Large intestine (tissue), 3 donors: ENCODE results near the gene MTAP. TPM values are rescaled to one million over a fixed set of nuclear protein-coding genes. Genes with fewer than 3 reads are reported as not detected.

Source experiments
- DNase-seq, 2 donors: peaks; one replicate each; pipeline versions ENCODE4 v3.0.0 to v3.0.0-alpha.2; 2013
- H3K27ac ChIP-seq: one replicate; pipeline ENCODE4 v1.5.1; 2013; ENCODE audit warnings: low read length
- H3K27me3 ChIP-seq: 2 replicates; pipeline ENCODE4 v1.6.1; 2013; ENCODE audit warnings: low read length; ENCODE audit not compliant: control insufficient read depth, insufficient read depth
- H3K36me3 ChIP-seq: 2 replicates; pipeline ENCODE4 v1.6.1; 2013; ENCODE audit warnings: low read length; ENCODE audit not compliant: control insufficient read depth, insufficient read depth
- H3K4me1 ChIP-seq: one replicate; pipeline ENCODE4 v1.6.1; 2013; ENCODE audit warnings: low read length; ENCODE audit not compliant: control insufficient read depth, insufficient read depth
- H3K4me3 ChIP-seq: one replicate; pipeline ENCODE4 v1.5.1; 2013; ENCODE audit warnings: low read length
- H3K9me3 ChIP-seq: one replicate; pipeline ENCODE4 v1.6.1; 2013; ENCODE audit warnings: mild to moderate bottlenecking, low read depth, low read length, moderate library complexity; ENCODE audit not compliant: control insufficient read depth
- WGBS: methylation state at CpG from one replicate; pipeline ENCODE4 v1.1.5; 2013; ENCODE audit warnings: low lambda C conversion rate; ENCODE audit not compliant: insufficient coverage; 5-methylcytosine and 5-hydroxymethylcytosine counted together
- polyA plus RNA-seq: library from polyadenylated mRNA; unstranded; fragments of 120-200 nt; gene quantifications from one replicate; pipeline ENCODE4 v1.2.1, GENCODE V29; 2013

The MTAP gene
- polyA plus RNA-seq, 1 donor = 25.1 TPM

- peaks cover 11% of the 10 kb centered on the region for H3K9me3 ChIP-seq
- DNase-seq = no peak
- H3K27me3 ChIP-seq = no peaks in the 10 kb centered on the region
- H3K4me3 ChIP-seq = no peak overlapping the region
- H3K36me3 ChIP-seq = no peaks in the 10 kb centered on the region
- 100% methylated on average over 1 of the region's 1 CpG for WGBS
- no peaks in the 10 kb centered on the region for H3K4me1 ChIP-seq
- H3K27ac ChIP-seq = no peak overlapping the region
These were observed 99.1 kb downstream of the MTAP start for GRCh38 chr9:21901546-21901945.

DNA sequence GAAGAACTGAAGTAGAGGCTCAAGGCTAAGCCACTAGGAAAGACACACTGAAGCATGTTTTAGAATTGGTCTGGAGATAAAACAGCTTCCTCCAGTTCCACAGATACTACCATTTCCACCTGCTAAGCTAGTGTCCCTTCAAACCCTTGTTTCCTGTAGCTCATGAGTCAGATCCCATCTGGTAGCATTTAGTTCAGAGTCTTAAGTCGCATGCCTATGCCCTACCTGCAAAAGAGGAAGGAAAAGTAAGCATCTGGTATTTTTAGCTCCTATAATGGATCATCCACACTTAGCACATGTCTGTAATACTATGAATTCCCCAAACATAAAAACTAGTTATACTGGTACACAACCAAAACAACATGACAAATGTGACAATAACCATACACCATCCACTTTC, 99.7 kb downstream of the MTAP start:
- H3K9me3 ChIP-seq = peaks cover 11% of the 10 kb centered on the region

GRCh38 chr9:21903380-21903965, 101.0 kb downstream of the MTAP start:
- no CpG with 5 or more reads among the region's 7 CpGs for WGBS
- no peak for DNase-seq
- peaks cover 11% of the 10 kb centered on the region for H3K9me3 ChIP-seq
- H3K4me3 ChIP-seq = no peak overlapping the region
- H3K27me3 ChIP-seq = no peaks in the 10 kb centered on the region
- H3K27ac ChIP-seq = no peak overlapping the region
- H3K4me1 ChIP-seq = no peaks in the 10 kb centered on the region
- no peaks in the 10 kb centered on the region for H3K36me3 ChIP-seq

More for the DNA sequence above, 99.7 kb downstream of the MTAP start:
- no peaks in the 10 kb centered on the region for H3K4me1 ChIP-seq
- H3K27ac ChIP-seq = no peak overlapping the region
- no peak overlapping the region for H3K4me3 ChIP-seq
- no CpG with 5 or more reads among the region's 1 CpG for WGBS
- no peaks in the 10 kb centered on the region for H3K27me3 ChIP-seq
- DNase-seq = no peak
- no peaks in the 10 kb centered on the region for H3K36me3 ChIP-seq

GRCh38 chr9:21904371-21904770, 101.9 kb downstream of the MTAP start:
- H3K4me1 ChIP-seq = no peaks in the 10 kb centered on the region
- no peak overlapping the region for H3K4me3 ChIP-seq
- H3K27me3 ChIP-seq = no peaks in the 10 kb centered on the region
- no peaks in the 10 kb centered on the region for H3K36me3 ChIP-seq
- no peak overlapping the region for H3K27ac ChIP-seq
- WGBS = no CpG with 5 or more reads among the region's 4 CpGs
- DNase-seq = no peak
- peaks cover 9% of the 10 kb centered on the region for H3K9me3 ChIP-seq

GRCh38 chr9:21904776-21905175, 102.3 kb downstream of the MTAP start:
- no peak for DNase-seq
- WGBS = no CpG with 5 or more reads among the region's 3 CpGs
- Histone ChIP-seq H3K36me3 (no peaks in the 10 kb centered on the region), H3K4me1 (no peaks in the 10 kb centered on the region), H3K9me3 (peaks cover 7% of the 10 kb centered on the region), H3K27me3 (no peaks in the 10 kb centered on the region), H3K4me3 (no peak overlapping the region), H3K27ac (no peak overlapping the region)

DNA sequence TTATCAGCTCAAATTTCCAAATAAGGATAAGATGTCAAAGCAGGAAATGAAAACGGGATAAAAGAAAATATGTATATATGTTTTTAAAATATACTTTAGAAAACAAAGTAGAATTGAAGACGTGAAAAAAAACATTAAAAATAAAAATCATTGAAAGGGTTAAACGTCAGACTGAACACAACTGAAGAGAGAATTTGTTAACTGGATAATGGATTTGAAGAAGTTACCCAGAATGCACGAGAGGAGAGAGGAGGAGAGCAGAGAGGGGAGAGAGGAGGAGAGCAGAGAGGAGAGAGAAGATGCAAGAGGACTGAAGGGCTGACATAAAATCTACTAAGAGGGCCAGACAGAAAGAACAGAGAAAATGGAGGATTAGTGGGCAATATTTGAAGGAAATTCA, 103.8 kb downstream of the MTAP start:
- WGBS = 100% methylated on average over 3 of the region's 4 CpGs

GRCh38 chr9:21906881-21907280, 104.4 kb downstream of the MTAP start:
- Histone ChIP-seq H3K27ac (no peak overlapping the region), H3K4me3 (no peak overlapping the region), H3K9me3 (peaks cover 7% of the 10 kb centered on the region), H3K36me3 (no peaks in the 10 kb centered on the region), H3K4me1 (no peaks in the 10 kb centered on the region), H3K27me3 (no peaks in the 10 kb centered on the region)
- no peak for DNase-seq
- WGBS = no CpG with 5 or more reads among the region's 3 CpGs

More for the DNA sequence above, 103.8 kb downstream of the MTAP start:
- H3K9me3 ChIP-seq = peaks cover 7% of the 10 kb centered on the region
- H3K4me1 ChIP-seq = no peaks in the 10 kb centered on the region
- no peaks in the 10 kb centered on the region for H3K27me3 ChIP-seq
- DNase-seq = no peak
- no peaks in the 10 kb centered on the region for H3K36me3 ChIP-seq
- H3K4me3 ChIP-seq = no peak overlapping the region
- H3K27ac ChIP-seq = no peak overlapping the region

- DNase-seq = peak; percentile 56 to 81
- H3K4me3 ChIP-seq = no peak overlapping the region
- 13% methylated on average over 4 of the region's 4 CpGs for WGBS
- H3K36me3 ChIP-seq = no peaks in the 10 kb centered on the region
- H3K27ac ChIP-seq = peak overlapping the region; percentile 16
- H3K4me1 ChIP-seq = no peaks in the 10 kb centered on the region
- H3K9me3 ChIP-seq = peaks cover 8% of the 10 kb centered on the region
- no peaks in the 10 kb centered on the region for H3K27me3 ChIP-seq
These were observed 117.2 kb downstream of the MTAP start for GRCh38 chr9:21919377-21920362.

DNA sequence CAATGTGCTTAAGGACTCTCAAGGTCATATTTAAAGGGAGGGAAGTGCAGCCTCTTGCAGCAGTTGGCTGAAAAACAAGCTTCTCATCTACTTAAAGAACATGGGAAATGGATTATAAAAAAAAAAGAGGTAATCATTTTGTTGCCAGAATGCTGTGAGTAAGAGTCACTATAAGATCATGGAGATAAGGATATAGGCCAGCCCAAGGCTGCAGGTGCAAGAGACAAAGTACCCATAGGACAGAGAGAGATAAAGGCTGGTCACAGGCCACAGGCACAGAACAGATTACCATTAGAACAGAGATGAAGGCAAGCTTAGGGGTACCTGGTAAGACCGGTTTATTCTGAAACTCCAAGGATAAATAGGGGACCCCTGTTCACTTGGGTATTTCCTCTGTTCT, 121.3 kb downstream of the MTAP start:
- WGBS = no CpG with 5 or more reads among the region's 1 CpG
- H3K27me3 ChIP-seq = no peaks in the 10 kb centered on the region
- no peak overlapping the region for H3K4me3 ChIP-seq
- DNase-seq = no peak
- no peaks in the 10 kb centered on the region for H3K4me1 ChIP-seq
- no peaks in the 10 kb centered on the region for H3K9me3 ChIP-seq
- H3K36me3 ChIP-seq = no peaks in the 10 kb centered on the region
- no peak overlapping the region for H3K27ac ChIP-seq

- H3K27ac ChIP-seq = no peak overlapping the region
- no peak for DNase-seq
- H3K27me3 ChIP-seq = no peaks in the 10 kb centered on the region
- no peaks in the 10 kb centered on the region for H3K4me1 ChIP-seq
- H3K4me3 ChIP-seq = no peak overlapping the region
- H3K9me3 ChIP-seq = no peaks in the 10 kb centered on the region
- H3K36me3 ChIP-seq = peaks cover 4% of the 10 kb centered on the region
These were observed 125.3 kb downstream of the MTAP start for GRCh38 chr9:21927752-21928151.
